HG03045 (cell line): ENCODE data around the gene OTOP3.

Source experiments
- ATAC-seq: cut with Tn5 transposase; IDR thresholded peaks from one replicate; pipeline ENCODE4 v1.9.1; 2021; ENCODE audit warnings: mild to moderate bottlenecking, moderate library complexity; ENCODE audit not compliant: unreplicated experiment

The OTOP3 gene

GRCh38 chr17:74938194-74938950, 2.7 kb downstream of the OTOP3 start:
- no peak for ATAC-seq

GRCh38 chr17:74939534-74939933, 3.8 kb downstream of the OTOP3 start:
- ATAC-seq: no peak

- no peak for ATAC-seq
Observed at GRCh38 chr17:74941128-74941725, 5.5 kb downstream of the OTOP3 start.

- ATAC-seq: no peak
Observed at GRCh38 chr17:74943808-74944522, 8.3 kb downstream of the OTOP3 start.

DNA sequence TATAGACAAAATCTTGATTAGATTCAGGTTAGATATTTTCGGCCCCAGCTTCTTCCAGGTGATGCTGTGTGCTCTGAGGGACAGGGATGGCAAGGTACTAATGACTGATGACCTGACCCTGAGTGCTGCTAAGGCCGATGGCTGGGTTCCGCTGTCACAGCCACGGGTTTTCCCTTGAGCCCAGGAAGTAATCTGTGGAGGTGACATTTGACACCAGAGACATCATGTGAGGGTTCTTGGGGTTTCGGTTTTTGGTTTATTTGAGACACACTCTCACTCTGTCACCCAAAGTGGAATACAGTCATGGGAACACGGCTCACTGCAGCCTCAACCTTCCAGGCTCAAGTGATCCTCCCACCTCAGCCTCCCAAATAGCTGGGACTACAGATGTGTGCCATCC, 9.8 kb downstream of the OTOP3 start:
- no peak for ATAC-seq

- no peak for ATAC-seq
Observed at GRCh38 chr17:74946641-74947040, 10.9 kb downstream of the OTOP3 start.

- no peak for ATAC-seq
Observed at GRCh38 chr17:74947041-74947754, 11.5 kb downstream of the OTOP3 start.

DNA sequence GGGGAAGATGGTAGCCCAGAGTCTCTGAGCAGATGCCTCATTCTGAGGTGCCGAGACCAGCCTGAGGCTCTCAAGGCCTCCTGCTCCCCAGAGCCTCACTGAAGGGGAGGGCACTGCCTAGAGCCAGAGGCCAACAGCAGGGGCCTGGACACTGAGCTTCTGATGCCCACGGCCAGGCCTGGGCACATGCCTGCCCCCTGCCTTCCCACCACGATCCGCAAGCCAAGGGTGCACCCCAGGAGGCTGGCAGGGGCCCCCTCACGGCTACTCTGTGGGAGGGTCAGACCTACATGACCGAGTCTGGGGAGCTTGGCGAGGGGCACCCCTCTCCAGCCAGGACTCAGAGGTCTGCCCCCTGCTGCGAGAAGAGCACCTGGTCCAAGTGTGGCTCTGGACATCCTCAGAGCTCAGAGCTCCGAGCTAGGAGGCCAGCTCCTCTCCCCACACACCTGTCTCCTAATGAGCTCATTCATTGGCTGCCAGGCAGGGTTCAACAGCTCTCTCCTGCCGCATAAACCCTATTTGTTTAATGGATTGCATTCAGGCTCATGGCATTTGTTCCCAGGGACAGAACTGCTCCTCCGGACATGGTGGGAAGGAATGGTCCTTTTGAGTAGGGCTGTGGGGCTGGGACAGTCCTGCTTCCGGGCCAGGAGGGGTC, 13.9 kb downstream of the OTOP3 start:
- no peak for ATAC-seq

- ATAC-seq: no peak
Observed at GRCh38 chr17:74950207-74950606, 14.5 kb downstream of the OTOP3 start.

DNA sequence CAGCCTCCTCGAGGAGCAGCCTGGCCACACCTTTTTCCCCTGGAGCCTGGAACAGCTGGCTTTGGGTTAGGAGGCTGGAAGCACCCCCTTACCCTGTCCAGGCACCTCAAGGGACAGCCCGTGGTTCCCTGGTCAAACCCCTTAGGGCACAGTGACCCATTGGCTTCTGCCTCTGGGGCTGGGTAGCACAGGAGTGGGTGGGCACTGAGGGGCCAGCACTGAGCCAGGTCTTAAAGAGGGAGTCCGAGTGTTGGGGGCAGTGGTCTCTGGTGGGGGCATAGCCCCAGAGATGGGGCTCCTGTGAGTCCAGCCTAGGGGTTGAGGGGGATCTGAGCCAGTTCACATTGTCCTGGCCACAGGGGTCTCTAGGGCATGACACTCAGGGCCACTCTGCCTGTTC, 15.4 kb downstream of the OTOP3 start:
- no peak for ATAC-seq

- ATAC-seq: no peak
Observed at GRCh38 chr17:74951680-74952421, 16.2 kb downstream of the OTOP3 start.

- no peak for ATAC-seq
Observed at GRCh38 chr17:74952431-74953133, 16.9 kb downstream of the OTOP3 start.

DNA sequence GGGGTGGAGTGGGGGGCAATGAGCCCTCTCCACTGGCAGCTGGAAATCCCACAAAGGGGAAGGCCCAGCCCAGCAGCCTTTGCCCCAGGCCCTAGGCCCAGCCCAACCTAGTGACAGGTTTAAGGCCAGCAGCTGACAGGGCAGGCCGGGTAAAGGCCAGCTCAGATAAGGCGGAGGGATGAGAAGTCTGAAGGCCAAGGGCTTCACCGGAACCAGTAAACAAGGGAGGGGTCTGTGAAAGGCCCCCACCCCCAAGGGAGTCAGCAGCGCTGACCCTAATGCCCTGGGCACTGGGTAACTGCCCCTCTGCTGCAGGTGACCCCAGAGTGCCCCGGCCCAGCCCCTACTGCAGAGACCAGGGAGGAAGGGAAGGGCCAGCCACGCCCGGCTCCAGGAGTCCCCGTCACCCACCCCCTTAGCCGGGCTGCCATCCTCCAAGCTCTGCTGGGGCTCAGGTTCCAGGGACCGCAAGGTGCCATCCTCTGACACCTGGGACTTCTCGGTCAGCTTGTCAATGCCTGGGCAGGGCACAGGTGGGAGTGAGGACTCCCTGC, 17.5 kb downstream of the OTOP3 start:
- no peak for ATAC-seq

DNA sequence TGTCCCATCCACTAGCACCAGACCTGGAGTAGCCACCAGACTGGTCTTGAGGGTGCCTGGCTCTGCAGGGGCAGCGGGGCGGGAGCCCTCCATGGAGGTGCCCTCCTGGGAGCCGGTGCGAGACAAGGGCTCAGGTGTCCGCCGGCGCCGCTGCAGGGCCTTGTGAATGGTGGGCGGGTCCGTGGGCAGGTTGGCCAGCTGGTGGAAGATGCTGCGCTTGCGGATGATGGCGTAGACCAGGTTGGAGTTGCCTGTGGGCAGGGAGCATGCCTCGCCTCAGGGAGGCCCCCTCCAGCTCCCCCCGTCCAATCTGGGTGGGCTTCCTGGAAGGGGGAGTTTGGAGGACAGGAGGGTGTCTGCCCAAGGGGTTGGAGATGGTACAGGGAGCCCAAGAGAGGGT, 18.4 kb downstream of the OTOP3 start:
- no peak for ATAC-seq

DNA sequence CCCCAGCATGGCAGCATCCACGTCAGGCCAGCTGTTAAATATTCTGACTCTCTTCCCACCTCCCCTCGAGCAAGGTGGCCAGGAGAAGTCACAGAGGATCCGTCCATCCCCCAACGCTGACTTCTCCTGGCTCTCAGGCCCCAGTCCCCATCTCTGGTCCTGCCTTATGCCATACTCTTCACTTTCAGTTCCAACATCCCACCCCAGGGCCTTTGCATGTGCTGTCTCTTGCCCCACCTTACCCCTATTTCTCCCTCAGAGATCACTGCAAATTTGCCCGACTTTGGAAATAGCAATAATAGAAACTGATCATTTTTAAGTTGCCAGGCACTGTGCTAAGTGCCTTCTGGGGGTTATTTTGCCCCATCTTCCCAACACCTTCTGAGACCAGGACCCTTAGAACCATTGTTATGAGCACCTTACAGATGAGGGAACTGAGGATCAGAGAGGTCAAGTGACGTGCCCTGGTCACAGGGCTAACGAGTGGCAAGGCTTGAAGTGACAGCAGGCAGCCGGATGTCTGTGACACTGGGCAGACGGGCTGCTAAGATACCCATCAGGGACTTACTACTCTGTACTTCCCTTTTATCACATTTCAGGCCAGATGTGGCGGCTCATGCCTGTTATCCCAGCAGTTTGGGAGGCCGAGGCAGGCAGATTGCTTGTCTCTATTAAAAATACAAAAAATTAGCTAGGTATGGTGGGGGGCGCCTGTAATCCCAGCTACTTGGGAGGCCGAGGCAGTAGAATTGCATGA, 19.1 kb downstream of the OTOP3 start:
- ATAC-seq: no peak

GRCh38 chr17:74956093-74956492, 20.4 kb downstream of the OTOP3 start:
- ATAC-seq: no peak

DNA sequence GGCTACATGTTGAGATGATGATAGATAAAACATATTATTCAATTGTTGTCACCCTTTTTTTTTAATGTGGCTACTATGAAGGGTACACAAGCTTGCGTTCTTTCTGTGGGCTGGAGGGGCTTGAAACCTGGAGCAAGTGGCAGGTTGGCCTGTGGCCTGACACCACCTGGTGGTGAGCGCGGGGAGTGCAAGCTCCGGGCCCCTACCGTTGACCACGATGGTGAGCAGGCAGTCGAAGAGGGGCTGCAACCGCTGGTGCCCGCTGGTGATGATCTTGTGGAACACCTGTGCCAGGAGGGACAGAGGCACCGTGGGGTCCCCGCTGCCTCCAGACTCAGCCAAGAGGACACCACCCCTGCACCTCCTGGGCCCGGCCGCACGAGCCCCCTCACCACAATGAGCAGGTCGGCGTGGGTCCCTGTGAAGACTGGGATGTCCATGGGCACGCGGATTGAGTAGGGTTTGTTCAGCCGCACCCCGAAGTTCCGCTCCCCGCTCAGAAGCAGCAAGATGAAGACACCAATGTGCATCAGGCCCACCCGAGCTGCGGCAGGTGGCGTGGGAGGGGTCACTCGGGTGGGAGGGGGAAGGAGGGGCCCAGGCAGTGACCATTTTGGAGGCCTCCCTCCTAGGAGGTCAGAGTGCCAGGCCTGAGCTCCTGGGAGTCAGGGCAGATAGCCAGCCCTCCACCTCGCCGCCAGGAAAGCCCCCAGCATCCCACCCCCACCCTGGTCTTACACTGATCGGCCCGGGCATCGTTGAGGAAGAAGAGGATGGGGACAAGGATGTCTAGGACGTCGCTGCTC, 22.4 kb downstream of the OTOP3 start:
- no peak for ATAC-seq
